AG08395 (cell line): ENCODE data around the gene C14orf180.

Experiments
- DNase-seq: peaks from one replicate; pipeline ENCODE4 v3.0.0; 2012; ENCODE audit warnings: mixed read lengths, low spot score

The C14orf180 gene

DNA sequence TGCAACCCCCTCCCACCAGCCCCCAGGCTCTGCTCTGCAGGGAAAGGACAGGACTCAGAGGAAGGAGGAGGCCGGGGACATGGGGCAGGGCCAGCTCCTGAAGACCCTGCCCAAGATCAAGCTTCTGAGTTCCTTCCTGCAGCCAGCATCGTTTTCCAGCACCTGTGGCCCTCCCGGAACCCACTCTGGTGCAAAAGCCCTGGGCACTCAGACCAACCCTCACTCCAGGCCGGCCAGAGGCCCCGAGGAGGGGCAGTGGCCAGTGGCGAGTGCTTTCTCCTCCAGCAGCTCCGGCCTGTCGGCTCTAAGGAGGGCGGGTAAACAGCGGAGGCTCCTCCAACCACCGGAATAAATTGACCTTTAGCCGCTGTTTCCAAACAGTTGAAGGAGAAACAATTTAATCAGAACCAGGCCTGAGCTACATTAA lies 14.2 kb downstream of the C14orf180 start:
- DNase-seq = no peak

DNA sequence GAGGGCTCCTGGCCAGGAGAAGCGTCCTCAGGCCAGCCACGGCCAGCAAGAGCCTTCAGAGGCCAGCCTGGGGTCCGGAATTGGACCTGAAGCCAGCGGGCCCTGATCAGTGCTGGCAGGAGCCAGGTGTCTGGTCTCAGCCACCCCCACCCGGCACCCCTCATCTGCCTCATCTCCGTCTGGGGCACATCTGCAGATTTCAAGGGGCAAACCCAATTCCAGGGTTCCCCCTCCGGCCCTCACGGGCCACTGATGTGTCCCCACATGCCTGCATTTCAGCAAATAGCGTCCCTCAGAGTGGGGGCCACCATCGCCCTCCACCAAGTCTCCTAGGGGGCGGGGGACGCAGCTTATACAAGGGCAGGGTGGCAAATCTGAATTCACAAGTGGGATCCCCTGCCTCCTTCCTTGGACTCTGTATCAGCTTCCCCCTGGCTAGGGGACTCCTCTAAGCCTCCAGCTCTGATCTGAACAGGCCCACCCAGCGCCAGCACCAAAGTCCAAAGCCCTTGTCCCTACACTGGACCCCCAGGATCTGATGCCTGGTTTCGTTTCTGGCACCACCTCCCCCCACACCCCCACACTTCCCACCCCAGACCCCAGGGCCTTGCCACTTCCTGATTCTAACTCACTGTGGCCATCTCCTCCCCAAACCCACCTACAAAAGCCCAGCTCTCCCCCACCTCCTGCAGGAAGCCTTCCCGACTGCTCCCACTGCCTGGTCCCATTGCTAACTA lies 14.9 kb downstream of the C14orf180 start:
- DNase-seq = no peak

DNA sequence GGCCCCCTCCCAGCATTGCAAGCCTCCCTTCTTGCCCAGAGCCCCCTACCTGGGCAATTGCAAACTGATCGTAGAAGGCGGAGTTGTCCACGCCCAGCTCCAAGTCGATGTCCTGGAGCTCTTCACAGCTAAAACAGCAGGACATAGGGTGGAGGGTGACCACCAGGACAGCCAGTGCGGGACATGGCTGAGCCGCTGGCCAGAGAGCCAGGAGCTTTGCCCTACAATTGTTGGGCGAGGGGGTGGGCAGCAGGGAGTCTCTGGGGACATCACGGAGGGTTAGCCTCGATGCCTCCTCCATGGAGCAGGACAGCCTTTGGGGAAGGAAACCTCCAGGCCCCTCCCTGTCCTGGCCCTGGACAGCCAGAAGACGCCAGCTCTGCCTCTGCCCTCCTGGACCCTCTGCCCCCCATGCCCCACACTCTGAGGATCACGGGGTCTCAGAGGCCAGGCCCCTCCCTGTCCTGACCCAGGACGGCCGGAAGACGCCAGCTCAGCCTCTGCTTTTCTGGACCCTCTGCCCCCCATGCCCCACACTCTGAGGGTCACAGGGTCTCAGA lies 15.6 kb downstream of the C14orf180 start:
- DNase-seq = no peak

DNA sequence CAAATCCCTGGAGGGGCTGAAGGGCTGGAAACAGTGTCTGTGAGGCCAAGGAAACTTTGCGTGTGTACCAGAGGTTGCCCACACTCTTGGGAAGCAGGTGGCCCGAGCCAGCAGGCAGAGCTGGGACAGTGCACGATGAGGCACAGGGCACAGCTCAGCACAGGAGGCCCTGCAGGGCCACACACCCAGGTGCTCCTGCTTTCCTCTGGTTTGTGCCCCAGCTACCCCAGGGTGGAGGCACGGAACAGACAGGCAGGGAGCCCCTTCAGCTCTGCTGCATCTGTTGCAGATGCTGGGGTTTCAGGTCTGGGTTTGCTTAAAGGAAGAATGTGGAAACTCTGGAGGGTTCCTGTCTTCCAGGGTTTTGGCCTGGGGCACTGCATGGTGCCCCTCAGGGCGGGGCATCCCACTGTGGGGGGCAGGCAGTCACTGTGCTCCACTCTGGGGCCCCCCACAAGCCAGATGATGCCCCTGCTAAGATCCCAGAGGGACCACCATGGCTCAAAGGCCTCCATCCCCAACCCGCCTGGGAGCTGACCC lies 16.4 kb downstream of the C14orf180 start:
- no peak for DNase-seq

DNA sequence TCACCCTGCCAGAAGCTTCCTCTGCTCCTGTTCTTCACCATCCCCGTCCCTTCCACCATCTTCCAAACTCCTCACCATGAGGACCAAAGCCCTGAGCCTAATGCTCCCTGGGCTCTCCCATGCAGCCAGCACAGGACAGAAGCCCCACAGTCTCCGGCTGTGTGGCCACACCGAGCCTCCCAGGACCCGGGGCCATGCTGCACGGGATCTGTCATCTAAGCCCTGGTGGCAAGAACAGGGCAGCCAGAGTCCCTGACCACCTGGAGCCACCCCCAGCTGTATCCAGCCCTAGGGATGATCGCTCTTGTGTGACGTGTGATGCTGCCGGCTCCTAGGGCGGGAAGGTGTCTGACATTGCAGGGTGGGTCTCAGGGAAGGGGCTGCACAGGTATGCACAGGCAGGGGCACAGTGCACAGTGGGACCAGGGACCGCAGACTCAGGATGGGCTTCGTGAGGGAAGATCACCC lies 16.9 kb downstream of the C14orf180 start:
- no peak for DNase-seq

DNA sequence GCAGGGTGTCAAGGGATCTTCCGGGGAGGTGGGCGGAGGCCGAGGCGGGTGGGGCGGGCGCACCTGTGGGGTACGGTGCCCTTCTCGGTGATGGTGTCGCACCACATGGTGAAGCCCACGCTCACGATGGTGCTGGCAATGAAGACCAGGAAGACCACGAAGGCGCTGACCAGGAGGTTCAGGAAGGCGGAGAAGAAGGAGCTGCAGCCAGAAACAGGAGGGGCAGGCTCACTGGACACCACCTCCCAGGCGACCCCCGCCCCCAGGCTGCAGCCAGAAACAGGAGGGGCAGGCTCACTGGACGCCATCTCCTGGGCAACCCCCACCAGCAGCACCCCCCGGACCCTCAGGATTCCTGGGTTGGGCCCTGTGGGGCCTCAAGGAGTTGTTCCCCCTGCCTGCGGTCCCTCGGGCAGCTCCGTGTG lies 17.4 kb downstream of the C14orf180 start:
- no peak for DNase-seq

DNA sequence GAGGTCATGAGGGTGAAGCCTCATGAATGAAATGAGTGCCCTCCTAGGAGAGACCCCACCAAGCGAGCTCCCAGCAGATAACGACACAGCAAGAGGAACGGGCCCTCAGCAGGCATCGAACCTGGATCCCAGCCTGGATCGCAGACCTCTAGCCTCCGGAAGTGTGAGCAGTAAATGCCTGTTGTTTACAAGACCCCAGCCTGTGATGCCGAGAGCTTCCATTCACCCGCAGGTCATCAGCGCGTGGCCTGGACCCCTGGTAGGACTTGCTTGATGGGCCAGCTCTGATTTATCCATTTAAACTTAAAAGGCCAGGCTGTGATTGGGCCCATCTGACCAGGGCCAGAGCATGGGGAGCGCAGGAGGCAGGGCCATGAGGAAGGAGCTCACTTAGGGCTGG lies 18.0 kb downstream of the C14orf180 start:
- no peak for DNase-seq

DNA sequence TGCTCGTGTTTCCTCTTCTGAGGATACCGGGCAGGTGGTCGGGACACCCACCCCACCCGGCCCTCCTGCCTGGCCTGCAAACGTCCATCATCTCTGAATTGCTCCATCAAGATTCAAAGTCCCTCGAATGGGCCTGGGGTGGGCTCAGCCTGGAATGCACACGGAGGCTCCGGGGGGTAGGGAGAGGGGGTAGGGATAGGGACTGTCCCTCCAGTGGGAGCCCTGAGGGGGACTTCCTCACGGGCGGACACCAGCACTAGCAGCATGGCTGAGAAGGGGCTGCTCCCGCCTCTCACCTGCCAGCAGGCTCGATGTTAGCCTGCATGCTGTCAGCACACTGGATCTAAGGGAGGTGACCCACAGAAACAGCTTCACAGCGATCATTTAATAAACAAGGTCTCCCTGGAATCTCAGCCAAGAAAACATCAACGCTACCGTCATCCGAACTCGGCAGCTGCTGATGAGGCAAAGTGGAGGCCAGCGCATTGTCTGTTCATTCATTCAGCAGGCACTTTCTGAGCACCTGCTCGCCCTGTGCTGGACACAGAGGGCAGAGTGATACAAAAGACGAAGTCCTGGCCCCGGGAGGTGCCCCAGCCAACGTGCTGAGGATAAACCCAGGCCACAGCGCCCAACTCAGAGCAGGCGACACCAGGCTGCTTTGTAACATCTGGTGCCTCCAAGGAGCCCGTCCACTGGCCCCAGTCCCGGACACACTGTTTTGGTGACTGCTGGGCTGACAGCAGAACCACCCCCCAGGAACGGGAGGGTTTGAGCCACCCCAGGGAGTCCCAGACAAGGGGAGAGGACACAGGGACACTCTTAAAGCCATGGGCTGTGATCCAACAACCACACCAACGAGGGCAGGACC lies 18.7 kb downstream of the C14orf180 start:
- no peak for DNase-seq

DNA sequence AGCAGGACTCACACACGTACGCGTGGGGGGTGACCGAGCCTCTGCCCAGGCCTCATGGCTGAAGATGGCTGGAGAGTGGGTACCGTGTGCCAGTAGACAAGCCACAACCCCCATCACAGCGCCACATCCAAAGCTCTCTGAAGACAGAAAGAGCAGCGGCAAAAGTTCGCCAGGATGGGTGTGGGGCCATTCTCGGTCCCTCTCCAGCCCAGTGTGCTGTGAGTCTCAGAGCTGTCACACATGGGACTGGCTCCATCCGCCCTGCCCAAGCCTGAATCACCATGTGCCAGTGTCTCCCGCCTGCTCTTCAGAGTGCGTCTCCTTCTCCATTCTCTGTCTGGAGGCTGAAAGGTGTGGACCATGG lies 19.3 kb downstream of the C14orf180 start:
- DNase-seq = no peak

DNA sequence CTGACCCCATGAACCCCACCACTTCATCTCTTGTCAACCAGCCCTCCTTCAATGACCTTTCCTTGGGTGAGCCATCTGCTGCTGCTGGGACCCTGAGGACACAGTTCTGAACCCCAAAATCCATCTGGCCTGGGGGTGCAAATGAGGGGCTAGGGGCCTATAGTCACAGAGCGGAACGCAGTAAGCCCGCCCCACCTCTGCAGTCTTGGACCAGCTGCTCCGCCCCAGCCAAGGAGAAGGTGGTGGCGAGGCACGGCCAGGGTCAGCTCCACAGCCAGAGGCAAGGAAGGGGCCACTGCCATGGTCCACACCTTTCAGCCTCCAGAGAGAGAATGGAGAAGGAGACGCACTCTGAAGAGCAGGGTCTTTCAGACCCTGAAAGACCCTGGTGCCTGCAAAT lies 19.9 kb downstream of the C14orf180 start:
- no peak for DNase-seq

DNA sequence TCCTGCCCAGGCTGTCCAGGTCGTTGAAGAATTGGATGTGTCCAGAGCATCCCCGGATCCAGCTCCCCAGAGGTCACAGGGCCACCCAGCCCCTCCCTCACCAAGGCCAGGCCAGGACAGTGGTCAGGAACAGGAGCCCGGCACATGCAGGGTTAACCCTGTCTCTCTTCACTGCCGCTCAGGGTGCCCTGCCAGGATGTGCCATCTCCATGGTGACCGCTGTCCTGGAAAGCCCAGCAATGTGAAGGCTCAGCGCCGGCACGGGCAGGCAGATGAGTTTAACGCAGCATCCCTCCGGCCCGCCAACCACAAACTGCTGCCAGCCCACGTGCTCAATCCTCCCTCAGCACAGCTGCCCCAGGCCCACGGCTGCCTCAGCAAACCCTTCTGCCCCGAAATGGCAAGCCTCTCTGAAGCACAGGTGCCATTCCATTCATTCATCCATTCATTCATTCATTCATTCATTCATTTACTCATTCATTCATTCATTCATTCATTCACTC lies 20.6 kb downstream of the C14orf180 start:
- DNase-seq = no peak

DNA sequence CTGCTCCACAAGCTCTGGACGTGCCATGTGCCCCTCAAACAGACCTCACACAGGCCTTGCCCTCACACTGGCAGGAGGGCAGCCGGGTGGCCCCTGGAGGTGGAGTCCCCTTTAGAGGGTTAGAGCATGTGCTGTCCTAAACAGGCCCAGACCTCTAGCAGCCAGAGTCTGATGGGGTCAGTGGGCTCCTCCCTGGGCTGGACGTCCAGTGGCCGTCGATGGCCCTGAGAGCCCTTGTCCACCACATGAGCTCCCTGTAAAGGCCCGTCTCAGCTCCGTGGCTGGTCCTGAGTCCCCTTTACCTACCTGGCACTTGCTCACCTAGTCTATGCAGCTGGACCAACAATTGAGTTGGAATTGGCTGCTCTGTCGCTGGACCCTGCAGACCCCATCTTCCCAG lies 21.2 kb downstream of the C14orf180 start:
- DNase-seq = no peak

DNA sequence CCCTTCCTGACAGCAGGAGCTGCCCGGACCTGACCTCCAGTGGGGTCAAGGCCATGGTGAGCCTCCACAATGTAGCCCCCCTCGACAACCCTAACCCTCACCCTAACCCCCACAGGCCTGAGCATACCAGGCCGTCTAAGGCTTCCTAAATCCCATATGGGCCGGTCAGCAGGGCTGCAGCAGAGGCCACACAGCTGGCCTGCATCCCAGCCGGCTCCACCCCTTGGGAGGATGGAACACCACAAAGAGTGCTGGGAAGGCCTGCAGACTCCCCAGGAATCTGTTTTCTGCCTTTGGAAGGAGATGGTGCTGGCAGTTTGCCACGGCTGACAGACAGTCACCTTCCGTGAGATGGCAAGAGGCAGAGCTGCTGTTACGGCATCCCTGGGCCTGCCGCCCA lies 22.2 kb downstream of the C14orf180 start:
- DNase-seq = peak; percentile 42

DNA sequence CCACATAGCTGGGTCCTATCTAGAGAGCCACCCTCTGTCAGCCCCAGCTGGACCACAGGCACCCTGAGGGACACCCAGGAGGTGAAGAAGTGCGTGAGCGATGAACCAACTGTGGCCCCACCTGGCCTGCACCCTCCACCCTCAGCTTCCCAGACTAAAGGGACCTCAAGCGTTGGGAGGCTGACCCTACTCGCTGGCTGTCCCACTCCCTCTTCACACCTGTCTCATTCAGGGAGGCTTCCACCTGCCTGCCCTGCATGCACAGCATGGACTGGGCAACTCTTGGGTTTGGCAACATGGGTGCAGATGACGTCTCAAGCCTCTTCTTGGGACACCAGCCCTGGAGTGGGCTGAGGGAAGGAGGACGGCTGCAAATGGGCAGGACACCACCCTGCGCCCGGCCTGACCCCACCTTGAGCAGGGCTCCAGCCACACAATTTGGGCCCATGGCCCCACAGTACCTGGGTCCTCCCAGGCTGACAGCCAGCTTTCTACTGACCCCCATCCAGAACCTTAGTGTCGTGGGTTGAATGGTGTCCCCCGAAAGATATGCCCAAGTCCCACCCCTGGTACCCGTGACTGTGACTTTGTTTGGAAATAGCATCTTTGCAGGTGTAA lies 22.9 kb downstream of the C14orf180 start:
- DNase-seq = no peak

DNA sequence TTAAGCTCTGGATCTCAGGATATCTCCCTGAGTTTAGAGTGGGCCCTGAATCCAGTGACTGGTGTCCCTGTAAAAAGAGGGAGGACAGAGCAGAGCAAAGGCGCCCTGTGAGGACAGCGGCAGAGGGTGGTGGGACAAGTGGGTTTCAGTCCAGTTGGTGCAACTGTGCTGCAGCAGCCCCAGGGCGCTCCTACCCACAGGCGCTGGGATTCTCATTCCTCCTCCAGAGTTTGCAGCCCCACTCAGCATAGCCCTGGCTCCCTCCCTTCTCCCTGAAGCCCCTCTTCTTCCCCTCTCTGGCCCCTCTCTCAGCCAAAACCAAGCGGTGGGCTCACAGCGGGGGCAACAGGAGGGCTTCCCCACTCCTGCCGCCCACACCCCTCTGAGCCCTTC lies 23.4 kb downstream of the C14orf180 start:
- no peak for DNase-seq

DNA sequence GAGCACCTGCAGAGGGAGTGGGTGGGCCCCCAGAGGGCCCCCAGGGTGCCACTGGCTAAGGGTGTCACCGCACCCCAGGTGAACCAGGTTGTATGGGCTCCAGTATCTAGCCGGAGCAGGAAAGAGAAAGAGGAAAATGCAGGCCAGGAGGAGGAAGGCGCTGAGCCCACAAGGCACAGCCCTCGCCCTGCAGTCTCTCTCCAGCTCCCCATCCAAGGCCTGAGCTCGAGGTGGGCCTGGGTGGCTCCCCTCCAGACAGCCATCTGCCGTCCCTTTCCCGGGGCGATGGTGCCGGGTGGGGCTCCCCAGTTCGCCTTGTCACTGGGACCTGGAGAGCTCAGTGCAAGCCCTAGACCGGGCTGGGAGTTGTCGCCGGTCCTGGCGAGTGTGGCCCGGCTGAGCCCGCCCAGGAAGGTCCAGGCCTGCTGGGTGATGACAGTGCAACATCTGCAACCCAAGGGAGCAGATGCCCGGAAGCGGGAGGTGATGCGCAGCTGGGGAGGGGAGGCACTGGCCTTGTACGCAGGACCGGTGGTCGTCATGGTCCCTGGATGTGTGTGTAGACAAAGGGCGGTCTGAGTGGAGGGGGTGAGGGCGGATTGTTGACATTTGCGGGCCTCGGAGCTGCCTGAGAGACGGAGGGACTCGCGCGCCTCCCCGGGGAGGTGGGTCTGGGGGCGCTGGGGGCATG lies 24.3 kb downstream of the C14orf180 start:
- no peak for DNase-seq

DNA sequence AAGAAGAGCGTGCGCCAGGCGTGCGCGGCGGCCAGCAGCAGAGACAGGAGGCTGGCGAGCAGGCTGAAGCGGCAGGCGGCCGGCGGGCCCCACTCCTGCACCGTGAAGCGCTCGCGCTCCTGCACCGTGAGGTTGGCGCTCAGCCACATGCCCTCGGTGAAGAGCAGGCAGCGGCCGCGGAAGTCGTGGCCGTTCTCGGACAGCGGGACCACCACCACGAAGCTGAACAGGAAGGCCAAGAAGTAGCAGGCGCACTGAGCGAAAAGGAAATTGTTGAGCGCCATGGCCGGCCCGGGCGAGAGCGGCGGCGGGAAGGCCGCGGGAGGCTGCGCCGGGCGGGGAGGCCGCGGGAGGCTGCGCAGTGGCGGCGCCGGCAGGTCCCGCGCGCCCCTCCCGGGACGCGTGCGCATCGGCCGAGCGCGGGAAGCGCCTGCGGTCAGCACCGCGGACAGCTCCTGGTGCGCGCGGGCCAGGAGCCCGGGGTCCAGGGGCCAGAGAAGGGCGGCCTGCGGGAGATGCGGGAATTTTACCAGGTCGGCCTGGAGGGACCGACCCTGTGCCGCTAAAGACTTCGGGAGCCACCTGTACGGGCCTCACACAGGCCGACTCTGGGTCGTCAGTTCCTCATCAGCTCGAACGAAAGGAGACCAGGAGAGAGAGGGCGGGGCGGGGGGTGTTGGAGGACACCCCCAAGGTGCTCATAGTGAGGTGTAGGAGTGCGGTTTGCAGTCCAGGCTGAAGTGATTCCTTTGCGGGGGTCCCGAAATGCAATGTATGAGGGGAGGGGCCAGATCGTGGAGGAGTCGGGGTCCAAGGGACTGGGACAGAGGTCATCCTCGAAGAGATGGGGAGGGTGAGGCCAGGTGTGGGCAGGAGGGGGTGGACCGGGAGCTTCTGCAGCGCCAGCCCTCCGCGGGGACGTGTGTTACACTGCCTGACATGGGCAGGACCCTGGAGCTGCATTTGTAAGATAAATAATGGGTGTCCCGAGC lies 25.2 kb downstream of the C14orf180 start, which contains the start of gene TMEM179:
TSS of gene TMEM179 (minus strand) at position 315 of the 992 bp plus-strand sequence. CDS start at position 284, 31 bp downstream.
- peak; percentile 41 for DNase-seq

DNA sequence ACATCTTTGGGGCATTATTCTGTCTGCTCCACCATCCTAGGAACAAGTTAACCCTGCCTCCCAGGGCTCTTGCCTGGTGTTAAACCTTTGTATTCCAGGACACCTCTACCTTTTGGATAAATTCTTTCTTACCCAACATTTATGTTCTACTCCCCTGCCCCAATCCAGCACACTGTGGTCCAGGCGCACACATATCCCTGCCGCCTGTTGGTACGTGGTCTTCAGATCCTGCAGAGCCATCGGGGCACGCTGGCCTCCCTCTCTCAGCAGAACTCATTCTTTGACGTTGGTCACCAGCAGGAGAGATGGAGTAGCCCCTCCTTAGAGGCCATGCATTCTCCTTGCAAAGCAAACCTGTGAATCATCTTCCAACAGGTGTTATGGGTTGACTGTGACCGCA lies 30.1 kb downstream of the C14orf180 start:
- DNase-seq = no peak

DNA sequence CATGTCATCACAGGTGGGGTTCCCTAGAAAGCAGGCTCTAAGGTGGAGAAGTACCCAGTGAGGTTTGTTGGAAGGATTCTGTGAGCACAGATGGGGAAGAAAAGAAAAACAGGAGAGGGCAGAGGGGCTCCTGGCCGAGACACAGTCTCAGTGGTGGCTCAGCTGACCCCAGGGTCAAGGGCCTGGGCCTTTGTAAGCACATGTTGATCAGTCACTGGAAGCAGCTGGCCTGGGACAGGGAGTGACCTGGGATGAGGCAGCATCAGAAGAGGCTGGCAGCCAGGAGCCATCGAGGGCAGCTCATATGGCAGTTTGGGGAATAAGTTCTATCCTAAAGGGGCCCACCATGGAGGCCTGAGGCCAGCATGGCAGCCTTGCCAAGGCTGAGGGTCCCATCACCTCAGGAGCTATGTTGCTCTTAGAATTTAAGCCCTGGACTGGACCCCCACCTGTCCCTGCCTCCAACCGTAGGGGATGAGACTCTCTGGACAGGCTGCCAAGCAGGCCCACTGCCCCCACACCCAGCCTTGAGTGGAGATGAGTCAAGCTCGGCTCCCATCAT lies 31.3 kb downstream of the C14orf180 start:
- no peak for DNase-seq

DNA sequence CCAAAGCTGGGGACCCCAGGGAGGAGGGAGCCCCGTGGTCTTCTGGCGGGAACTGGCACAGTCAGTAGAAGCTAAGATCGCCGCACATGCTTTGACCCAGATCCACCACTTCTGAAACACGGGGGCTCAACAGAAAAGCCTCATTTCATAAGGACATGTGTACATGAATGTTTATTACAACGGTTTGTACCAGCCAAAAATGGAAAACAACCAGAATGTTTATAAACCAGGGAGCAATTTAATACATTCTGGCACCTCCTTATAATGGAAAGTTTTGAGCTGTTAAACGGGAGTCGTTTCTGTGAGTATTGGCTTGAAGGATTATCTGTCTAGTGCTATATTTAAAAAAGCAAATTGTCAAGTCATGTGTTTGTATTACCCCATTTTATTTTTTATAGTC lies 32.3 kb downstream of the C14orf180 start:
- DNase-seq = no peak
